Measurements from ENCODE around the gene CAPZB.

GRCh38 chr1:19376428-19377372 is 108.6 kb downstream of the CAPZB start:
- TF ChIP-seq POLR2A (IDR thresholded peaks at IDR 0.05; ENCODE audit: low read depth, low read length) (no peak), POLR2AphosphoS5 (IDR thresholded peaks at IDR 0.05; ENCODE audit: low read depth, low read length) (no peak), TAF1 (IDR thresholded peaks at IDR 0.05; ENCODE audit: low read depth, low read length) (no peak)
